ENCODE measurements around the gene PARD3.

The PARD3 gene

GRCh38 chr10:34206078-34206934 is 608.8 kb downstream of the PARD3 start:
- no peak for DNase-seq

DNA sequence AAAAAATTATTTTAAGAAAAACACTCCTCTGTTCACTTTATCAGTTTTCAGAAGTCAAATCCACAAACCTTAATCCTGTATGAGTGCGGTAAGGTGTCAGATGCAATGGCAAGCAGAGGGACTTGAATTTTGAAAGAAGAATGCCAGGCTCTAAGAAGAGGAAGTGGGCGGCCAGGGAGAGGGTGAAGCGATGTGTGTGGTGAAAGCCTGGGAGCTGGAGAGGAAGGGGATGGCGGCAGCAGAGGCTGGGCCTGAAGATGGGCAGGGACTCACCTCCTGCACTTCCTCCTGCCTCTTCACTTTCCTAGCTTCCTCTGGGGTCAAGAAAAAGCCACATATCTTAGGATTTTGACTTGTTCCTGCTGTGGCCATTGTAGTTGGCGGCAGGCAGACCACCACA is 609.6 kb downstream of the PARD3 start:
- no peak for DNase-seq

DNA sequence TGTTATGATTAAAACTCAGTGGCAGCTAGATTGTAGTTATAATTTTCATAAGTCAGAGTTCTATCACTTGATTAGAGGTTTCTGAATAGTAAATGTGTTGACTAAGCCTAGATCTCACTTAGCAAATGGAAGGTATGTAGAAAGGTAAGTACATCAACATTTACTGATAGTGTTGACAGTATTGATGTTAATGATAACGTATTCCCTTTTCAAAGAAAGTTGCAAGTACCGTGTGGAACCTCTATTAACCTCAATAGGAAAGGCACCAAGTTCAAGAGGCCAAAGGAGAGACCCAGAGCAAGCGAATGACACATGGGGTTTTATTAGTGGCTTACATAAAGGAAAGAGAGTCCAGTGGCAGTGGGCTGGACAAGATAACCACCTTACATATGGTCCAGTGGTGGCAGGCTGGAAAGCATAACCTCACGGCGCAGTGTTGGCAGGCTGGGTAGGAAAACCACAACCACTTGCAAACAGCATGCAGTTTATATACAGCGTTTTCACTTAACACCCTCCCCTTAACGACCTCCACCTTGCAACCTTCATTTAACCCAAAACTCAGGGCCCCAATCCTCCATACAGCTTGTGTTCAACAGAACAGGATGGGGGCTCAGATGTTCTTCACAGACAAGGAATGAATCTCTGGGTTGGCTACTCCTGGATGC is 611.0 kb downstream of the PARD3 start:
- no peak for DNase-seq

DNA sequence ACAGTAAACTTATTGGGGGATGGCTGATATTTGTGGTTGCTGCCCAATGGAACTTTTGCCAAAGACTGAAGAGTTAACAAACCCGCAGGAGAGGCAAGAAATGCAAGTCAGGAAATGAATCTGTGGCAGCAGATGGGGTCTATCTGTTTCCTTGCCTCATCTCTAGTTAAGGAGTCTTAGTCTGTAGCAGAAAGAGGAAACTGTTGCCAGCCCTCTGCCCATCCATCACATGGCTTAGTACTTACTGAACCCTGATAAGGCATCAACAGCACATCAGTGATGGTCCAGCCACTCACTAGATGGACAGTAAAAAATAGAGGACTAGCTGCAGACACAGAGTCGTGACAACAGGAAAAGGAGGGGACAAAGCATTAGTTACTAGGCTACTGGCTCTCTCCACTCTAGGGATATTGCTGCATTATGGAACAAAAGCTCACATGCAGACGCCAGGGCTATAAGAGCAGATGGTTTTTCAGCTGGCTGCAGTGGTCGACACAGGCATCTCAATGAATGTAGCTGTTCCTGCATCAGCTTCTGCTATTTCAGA is 614.7 kb downstream of the PARD3 start:
- DNase-seq = no peak

GRCh38 chr10:34198953-34199352 is 616.1 kb downstream of the PARD3 start:
- no peak for DNase-seq

- no peak for DNase-seq
Measured at GRCh38 chr10:34196058-34196433, 619.0 kb downstream of the PARD3 start.

DNA sequence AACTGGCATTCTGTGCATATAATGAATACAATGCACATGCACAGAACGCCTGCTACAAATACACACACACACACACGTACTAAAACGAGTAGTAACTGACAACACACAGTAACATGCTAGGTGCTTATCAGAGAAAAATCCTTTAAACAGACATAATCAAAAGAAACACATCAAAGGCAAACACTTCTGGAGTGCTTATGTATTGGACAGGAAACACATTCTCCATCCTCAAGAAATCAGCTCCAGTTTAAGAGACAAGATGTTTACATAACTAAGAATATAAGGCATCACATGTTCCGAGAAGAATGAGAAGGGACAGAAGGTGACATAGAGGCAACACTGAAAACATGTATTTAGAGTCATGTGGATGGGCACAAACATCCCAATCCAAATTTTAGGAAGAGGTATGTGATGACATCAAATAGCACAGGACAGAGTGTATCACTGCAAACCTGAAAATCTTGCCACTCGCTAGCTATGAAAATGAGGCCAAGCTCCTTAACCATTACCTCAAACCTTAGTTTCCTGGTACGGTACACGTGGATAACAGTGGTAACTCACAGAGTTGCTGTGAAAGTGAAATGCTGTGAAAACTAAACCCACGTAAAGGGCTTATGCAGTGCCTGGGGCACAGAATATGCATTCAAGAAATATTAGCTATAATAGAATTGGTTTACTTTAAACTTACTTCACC is 619.6 kb downstream of the PARD3 start:
- no peak for DNase-seq

- DNase-seq = no peak
Measured at GRCh38 chr10:34193931-34194626, 621.0 kb downstream of the PARD3 start.

DNA sequence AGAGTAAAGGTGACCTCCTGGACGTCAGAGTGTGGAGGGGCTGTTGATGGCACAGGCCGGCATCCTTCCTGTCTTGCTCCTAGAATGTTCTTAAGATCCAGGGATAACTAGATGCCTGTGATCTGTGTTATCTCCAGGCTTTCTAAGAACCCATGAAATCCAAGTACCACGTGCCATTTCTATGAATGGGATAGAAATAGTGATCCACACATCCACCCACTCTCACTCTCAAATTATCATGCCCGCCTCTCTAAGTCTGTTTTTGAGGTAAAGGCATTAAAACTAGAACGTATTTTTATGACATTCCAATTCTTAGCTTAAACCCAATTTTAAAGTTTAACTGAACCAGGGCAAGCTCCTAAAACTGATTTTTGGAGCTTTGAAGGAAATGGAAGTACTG is 622.5 kb downstream of the PARD3 start:
- DNase-seq = no peak

GRCh38 chr10:34191406-34191805 is 623.7 kb downstream of the PARD3 start:
- no peak for DNase-seq

GRCh38 chr10:34190580-34190979 is 624.5 kb downstream of the PARD3 start:
- no peak for DNase-seq

DNA sequence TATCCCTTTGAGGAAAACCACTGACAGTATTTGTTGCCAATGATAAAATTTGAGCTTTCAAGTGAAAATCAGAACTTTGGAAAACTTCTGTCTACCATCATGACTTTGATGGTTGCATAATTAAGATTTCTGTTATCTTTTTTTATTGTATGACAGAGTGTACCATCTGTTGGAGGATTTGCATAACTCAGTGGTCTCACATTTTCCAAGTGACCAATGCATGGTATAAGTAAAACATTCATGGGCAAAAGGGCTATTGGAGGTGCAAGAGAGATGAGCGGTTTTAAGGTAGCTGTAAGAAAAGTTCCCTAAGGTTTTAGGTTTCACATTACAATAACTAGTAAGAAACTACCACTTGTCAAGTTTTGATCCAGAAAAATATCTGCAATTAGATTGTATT is 625.3 kb downstream of the PARD3 start:
- DNase-seq = no peak

GRCh38 chr10:34188221-34188620 is 626.9 kb downstream of the PARD3 start:
- DNase-seq = no peak

DNA sequence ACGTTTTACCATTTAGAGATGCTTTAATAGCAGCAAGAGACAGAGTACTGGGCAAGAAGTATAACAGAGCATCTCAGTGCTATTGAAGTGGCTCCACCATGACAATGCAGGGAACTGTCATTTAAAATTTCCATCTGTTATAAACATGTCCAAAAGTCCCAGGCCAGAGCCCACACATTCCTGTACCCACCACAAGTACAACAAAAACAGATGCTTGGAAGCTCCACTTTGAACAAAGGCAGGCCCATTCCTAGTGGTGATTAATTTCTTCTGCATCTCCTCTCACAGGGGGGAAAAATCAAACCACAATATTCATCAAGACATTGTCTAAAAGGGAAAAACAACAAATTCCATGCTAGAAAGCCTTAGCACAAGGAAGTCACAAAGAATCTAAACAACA is 627.9 kb downstream of the PARD3 start:
- DNase-seq = no peak

- DNase-seq = no peak
Measured at GRCh38 chr10:34186745-34187144, 628.4 kb downstream of the PARD3 start.

- DNase-seq = no peak
Measured at GRCh38 chr10:34185998-34186397, 629.1 kb downstream of the PARD3 start.

DNA sequence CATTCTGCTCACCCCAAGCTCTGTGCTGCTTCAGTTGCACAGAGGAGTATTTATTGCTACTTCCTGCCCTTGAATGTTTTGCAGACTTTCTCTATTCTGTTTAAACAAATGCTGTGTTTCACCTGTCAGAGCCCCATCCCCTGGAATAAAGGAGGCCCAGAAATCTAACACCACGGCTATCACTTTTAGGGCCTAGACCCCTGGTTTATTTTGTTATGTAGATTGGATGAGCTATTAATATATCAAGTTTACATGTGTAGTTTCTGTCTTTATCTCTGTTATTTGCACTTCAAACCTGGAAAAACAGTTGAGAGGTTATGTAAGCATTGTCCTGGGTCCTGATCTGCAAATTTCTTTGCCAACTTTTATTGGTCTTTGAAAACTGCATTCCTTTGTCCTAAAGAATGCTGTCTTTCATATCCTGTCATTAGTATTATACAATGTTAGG is 630.1 kb downstream of the PARD3 start:
- DNase-seq = peak; percentile 38

DNA sequence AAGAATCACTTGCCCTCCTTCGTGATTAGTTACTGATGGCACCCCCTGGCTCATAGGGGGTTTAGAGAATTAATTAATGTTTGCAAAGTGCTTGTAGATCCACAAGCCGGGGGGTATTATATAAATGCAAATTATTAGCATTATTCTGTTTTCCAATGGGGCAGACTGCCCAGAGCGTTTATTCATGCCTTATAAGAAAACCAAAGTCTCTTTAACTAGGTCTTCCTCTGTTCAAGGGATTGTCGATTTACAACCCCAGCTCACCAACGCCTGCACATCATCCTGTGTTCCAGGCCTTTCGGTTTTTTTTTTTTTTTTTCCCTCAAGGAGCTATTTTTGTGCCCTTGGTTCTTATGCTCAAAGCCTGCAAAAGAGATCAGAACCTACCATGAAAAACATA is 630.7 kb downstream of the PARD3 start:
- DNase-seq = no peak

GRCh38 chr10:34183016-34183796 is 631.9 kb downstream of the PARD3 start:
- DNase-seq = no peak

GRCh38 chr10:34181553-34182300 is 633.4 kb downstream of the PARD3 start:
- peak; percentile 62 for DNase-seq

DNA sequence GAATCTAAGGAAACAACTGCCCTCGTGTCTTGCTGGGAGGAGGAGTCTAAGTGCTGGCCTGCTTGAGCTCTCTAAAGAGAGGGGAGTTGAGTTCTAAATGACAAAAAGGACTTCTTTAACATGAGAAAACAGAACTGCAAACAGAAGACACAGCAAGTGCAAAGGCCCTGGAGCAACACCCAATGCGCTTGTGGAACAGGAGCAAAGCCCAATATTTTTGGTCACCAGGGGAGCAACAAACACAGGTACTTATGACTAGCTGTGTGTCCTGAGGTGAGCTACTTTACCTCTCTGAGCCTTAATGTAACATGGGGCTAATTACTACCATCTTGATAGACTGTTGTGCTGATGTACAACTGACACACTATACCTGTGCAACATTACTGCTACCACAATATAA is 634.3 kb downstream of the PARD3 start:
- no peak for DNase-seq

Data from right kidney (tissue), 1 donor.